Activated CD4-positive, alpha-beta T cell treated with anti-CD3 and anti-CD28 coated beads, Interleukin-2, amount 10 ng/mL, durations not matched to agents 7 days and 5 days (primary cell): Measurements from ENCODE around the gene SHB. TPM values are rescaled to one million over a fixed set of nuclear protein-coding genes. Genes with fewer than 3 reads are reported as not detected.
"Not testable (repeated sequence)": the region's sequence is repeated elsewhere in the genome, so short reads cannot be mapped to it uniquely, and the experiment has no call there.

Source experiments
- CTCF ChIA-PET: fragments of 350-600 bp; sonication (Branson Sonifier 250); formaldehyde crosslinking; loops from one replicate; lab custom pipeline; 2021; ENCODE audit warnings: antibody characterized with exemption; lab: Charles Lee
- POLR2A ChIA-PET: fragments of 350-600 bp; sonication (Branson Sonifier 250); formaldehyde crosslinking; loops from one replicate; lab custom pipeline; 2021; ENCODE audit warnings: antibody characterized with exemption; lab: Charles Lee
- DNase-seq: peaks from one replicate; pipeline ENCODE4 v3.0.0-alpha.2; 2020
- H3K27ac Mint-ChIP-seq: one replicate; pipeline ENCODE4 v1.8.0; 2021; ENCODE audit warnings: mild to moderate bottlenecking, moderate library complexity, mixed read lengths
- H3K27me3 Mint-ChIP-seq: one replicate; pipeline ENCODE4 v1.8.0; 2021; ENCODE audit warnings: mixed read lengths
- H3K36me3 Mint-ChIP-seq: one replicate; pipeline ENCODE4 v1.8.0; 2021; ENCODE audit warnings: low read depth, mixed read lengths
- H3K4me1 Mint-ChIP-seq: one replicate; pipeline ENCODE4 v1.8.0; 2021; ENCODE audit warnings: mixed read lengths
- H3K4me3 Mint-ChIP-seq: one replicate; pipeline ENCODE4 v1.8.0; 2021; ENCODE audit warnings: mild to moderate bottlenecking, moderate library complexity, mixed read lengths
- H3K9me3 Mint-ChIP-seq: one replicate; pipeline ENCODE4 v1.8.0; 2021; ENCODE audit warnings: mixed read lengths
- total RNA-seq, 2 experiments: library from RNA; stranded (reverse); gene quantifications; one replicate each; pipeline ENCODE4 v1.2.3, GENCODE V29; 2021

SHB gene
- total RNA-seq, 2 experiments from 2014 or later = not detected

DNA sequence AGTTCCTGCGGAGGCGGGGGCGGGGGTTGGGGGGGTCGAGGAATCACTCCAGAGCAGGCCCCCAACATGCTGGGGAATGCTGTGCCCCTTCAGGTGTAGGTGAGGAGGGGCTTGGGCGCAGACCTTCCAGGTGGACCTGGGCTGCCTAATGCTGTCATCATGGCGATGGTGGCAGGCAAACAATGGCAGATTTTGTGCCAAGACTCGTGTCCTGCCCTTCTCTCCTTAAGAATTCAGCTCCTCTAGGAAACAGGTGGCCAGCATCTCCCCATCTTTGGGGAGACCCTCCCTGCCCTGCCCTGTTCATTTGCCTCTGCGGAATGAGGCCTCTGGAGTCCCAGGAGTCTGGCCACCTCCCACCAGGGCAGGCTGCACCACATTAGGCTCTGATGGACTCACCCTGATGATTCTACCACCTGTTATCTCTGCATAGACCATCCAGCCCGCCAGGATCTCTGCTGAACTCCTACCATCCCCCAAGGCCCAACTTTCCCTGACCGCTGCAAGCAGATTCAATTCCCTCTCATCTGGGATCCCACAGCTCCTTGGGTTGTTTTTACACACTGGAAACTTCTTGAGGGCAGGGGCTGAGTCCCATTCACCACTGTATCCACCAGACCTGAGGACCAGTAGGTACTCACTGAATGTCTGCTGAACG, 154.2 kb downstream of the SHB start:
- no peaks in the 10 kb centered on the region for H3K27me3 Mint-ChIP-seq
- no peak overlapping the region for H3K27ac Mint-ChIP-seq
- no peaks in the 10 kb centered on the region for H3K36me3 Mint-ChIP-seq
- no peaks in the 10 kb centered on the region for H3K9me3 Mint-ChIP-seq
- no peaks in the 10 kb centered on the region for H3K4me1 Mint-ChIP-seq
- no peak for DNase-seq
- H3K4me3 Mint-ChIP-seq = no peak overlapping the region
- ChIA-PET CTCF (interaction anchor here (1.0 to 1.7 kb wide), 4 partner anchors 10 to 245 kb away, joined by 3 to 7 read pairs (median 4); no protein-coding TSS in a partner anchor), POLR2A (interaction anchor here (0.7 kb wide), 1 partner anchor 28 kb away, joined by 4 read pairs; no protein-coding TSS in a partner anchor)

DNA sequence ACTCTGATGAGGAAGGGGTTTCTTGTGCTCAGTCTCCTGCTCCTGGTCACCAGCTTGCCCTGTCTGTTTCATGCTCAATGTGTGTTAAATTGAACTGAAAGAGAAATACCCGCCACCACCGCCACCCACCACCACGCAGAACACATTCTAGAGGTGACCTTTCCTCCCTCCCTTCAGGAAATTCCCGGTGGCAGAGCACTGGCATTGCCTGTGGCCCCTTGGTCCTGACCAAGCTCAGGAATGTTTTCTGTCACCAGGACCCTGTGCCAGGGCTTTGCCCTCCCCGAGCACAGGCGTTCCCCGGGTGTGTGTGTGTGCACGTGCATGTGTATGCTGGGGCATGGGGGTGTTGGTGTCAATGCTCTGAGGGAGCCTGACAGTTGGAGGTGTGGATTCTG, 154.9 kb downstream of the SHB start:
- Mint-ChIP-seq H3K4me3 (no peak overlapping the region), H3K27me3 (no peaks in the 10 kb centered on the region), H3K36me3 (no peaks in the 10 kb centered on the region), H3K4me1 (no peaks in the 10 kb centered on the region), H3K9me3 (no peaks in the 10 kb centered on the region), H3K27ac (no peak overlapping the region)
- CTCF ChIA-PET = interaction anchor here (0.7 to 1.8 kb wide), 19 partner anchors 8 to 498 kb away, joined by 3 to 11 read pairs (median 4); partner anchors contain the start of genes ALDH1B1 and SHB
- POLR2A ChIA-PET = interaction anchor here (0.6 kb wide), 1 partner anchor 261 kb away, joined by 3 read pairs; no protein-coding TSS in a partner anchor
- DNase-seq = no peak

DNA sequence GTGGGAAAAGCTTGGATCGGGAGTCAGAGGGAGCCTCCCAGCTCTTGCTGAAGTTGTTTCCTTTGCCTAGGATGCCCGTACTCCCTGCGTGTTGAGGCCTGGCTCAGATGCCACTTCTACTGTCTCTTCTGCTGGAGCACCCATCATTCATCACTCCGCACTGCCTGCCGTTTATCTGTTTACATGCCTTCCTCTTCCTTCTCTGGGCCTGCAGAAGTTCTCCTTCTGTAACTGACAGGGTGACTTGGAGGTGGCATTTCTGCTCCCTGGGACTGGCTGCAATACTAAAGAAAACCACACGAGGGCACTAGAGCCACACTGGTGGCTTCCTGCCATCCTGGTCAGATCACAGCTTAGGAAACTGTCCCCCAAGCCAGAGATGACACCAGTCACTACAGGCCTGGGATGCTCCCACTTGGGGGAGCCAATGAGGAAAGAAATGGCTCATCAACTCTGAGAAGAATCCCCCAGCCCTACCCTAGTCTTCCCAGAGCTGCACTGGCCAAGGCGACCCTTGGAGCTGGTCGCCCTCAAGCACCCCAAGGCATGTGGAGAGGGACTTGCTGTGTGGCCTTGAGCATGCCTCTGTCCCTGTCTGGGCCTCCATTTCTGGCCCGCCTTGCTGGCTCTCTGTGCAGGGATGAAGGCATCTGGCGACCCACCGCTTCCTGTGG, 155.4 kb downstream of the SHB start:
- POLR2A ChIA-PET = interaction anchor here (0.6 kb wide), 1 partner anchor 261 kb away, joined by 3 read pairs; no protein-coding TSS in a partner anchor
- H3K27me3 Mint-ChIP-seq = no peaks in the 10 kb centered on the region
- DNase-seq = peak; percentile 82
- no peaks in the 10 kb centered on the region for H3K9me3 Mint-ChIP-seq
- CTCF ChIA-PET = interaction anchor here (0.7 to 1.8 kb wide), 19 partner anchors 8 to 498 kb away, joined by 3 to 11 read pairs (median 4); partner anchors contain the start of genes ALDH1B1 and SHB
- no peak overlapping the region for H3K27ac Mint-ChIP-seq
- no peaks in the 10 kb centered on the region for H3K4me1 Mint-ChIP-seq
- no peaks in the 10 kb centered on the region for H3K36me3 Mint-ChIP-seq
- H3K4me3 Mint-ChIP-seq = no peak overlapping the region

DNA sequence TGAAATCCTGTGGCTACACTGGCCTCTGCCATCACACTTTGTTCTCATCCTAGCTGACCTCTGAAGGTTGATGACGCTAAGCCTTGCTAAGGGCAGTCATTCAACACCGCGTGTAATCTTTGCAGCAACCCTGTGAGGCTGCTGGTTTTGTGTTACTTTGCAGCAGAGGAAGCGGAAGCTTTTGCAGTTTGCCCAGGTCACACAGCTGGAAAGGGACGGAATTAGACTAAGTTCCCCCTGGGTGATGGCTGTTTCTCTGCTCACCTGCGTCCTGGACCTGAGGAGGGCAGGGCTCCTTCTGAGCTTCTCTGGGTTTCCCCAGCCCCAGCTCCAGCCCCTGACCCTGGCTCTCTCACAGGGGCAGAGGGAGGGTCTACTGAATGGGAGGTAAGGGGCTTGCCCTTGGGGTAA, 157.8 kb downstream of the SHB start:
- H3K4me1 Mint-ChIP-seq = peaks cover 2% of the 10 kb centered on the region
- peaks cover under 1% of the 10 kb centered on the region for H3K27me3 Mint-ChIP-seq
- no peak overlapping the region for H3K27ac Mint-ChIP-seq
- CTCF ChIA-PET = no interaction called here
- POLR2A ChIA-PET = no interaction called here
- no peak for DNase-seq
- no peaks in the 10 kb centered on the region for H3K36me3 Mint-ChIP-seq
- no peaks in the 10 kb centered on the region for H3K9me3 Mint-ChIP-seq
- no peak overlapping the region for H3K4me3 Mint-ChIP-seq

DNA sequence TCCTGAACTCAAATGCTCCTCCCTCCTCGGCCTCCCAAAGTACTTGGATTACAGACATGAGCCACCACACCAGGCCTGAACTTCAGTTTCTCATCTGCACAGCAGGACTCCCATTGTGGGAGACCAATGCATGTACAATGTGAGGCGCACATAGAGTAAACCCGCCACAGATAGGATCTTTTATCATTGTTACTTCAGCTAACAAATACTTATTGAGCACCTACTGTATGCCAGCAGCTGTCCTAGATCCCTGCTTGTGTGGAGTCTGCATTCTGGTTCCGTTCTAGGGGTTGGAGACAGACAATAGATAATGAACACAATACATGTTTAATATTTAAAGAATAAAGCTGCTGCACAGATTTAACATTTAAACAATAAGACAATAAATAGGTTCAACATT, 158.8 kb downstream of the SHB start:
- peaks cover 2% of the 10 kb centered on the region for H3K4me1 Mint-ChIP-seq
- no peak overlapping the region for H3K4me3 Mint-ChIP-seq
- no peak overlapping the region for H3K27ac Mint-ChIP-seq
- CTCF ChIA-PET = interaction anchor here (0.6 kb wide), 1 partner anchor 79 kb away, joined by 3 read pairs; no protein-coding TSS in a partner anchor
- no peaks in the 10 kb centered on the region for H3K36me3 Mint-ChIP-seq
- H3K9me3 Mint-ChIP-seq = no peaks in the 10 kb centered on the region
- H3K27me3 Mint-ChIP-seq = peaks cover 2% of the 10 kb centered on the region
- POLR2A ChIA-PET = no interaction called here
- DNase-seq = no peak

DNA sequence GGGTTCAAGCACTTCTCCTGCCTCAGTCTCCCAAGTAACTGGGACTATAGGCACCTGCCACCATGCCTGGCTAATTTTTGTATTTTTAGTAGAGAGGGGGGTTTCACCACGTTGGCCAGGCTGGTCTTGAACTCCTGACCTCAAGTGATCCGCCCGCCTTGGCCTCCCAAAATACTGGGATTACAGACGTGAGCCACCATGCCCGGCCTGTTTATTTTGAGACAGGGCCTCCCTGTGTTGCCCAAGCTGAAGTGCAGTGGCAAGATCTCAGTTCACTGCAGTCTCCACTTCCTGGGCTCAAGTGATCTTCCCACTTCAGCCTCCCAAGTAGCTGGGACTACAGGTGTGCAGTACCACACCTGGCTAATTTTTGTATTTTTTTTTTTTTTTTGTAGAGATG, 159.2 kb downstream of the SHB start:
- H3K4me1 Mint-ChIP-seq, H3K9me3 Mint-ChIP-seq, H3K27ac Mint-ChIP-seq, DNase-seq, H3K36me3 Mint-ChIP-seq, H3K4me3 Mint-ChIP-seq, H3K27me3 Mint-ChIP-seq, POLR2A ChIA-PET: not testable (repeated sequence)
- CTCF ChIA-PET = interaction anchor here (0.6 to 1.7 kb wide), 2 partner anchors 8 to 79 kb away, joined by 3 to 4 read pairs; no protein-coding TSS in a partner anchor

DNA sequence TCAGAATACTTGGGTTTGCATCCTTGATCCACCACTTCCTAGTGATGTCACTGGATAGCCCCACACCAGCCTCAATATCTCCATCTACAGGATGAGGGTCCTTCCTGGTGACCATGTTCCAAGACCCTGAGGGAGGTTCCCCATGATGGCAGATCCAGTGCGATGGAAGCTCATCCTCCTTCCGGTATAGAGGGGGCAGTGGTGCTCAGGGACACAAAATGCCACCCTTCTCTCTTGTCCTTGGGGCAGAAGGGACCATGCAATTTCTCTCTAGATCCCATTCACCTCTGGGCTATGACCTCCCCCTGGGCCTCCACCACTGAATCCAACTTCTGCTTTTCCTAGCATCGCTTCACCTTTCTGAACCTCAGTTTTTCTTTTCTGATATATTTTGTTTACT, 159.7 kb downstream of the SHB start:
- Mint-ChIP-seq H3K4me1 (peaks cover 7% of the 10 kb centered on the region), H3K4me3 (no peak overlapping the region), H3K36me3 (no peaks in the 10 kb centered on the region), H3K27ac (no peak overlapping the region), H3K27me3 (peaks cover 2% of the 10 kb centered on the region), H3K9me3 (no peaks in the 10 kb centered on the region)
- CTCF ChIA-PET = interaction anchor here (0.6 to 1.7 kb wide), 2 partner anchors 9 to 80 kb away, joined by 3 to 4 read pairs; no protein-coding TSS in a partner anchor
- POLR2A ChIA-PET = no interaction called here
- DNase-seq = no peak

DNA sequence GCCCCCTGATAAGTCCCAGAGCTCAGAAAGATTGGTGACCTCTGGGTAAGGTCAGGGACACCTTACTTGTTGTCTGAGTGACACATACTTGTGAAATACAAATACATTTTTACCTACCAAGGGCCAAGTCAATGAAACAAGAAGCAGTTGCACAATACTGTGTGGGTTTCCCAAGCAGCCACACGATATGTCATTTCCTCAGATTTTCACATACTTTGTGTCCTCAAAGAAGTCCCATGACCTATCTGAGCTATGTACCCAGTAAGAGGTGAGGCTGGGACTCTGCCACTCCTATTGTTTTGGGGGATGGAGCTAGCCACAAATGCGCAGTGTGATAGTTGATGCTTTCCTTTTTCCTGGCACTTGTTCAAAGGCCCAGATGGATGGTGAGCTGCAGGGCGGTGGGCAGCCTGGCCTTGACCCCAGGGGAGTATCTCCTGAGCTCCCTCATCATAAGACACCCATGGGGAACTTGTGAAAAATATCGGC, 160.3 kb downstream of the SHB start:
- ChIA-PET POLR2A (no interaction called here), CTCF (interaction anchor here (1.0 to 1.7 kb wide), 2 partner anchors 10 to 12 kb away, joined by 3 to 4 read pairs; no protein-coding TSS in a partner anchor)
- no peaks in the 10 kb centered on the region for H3K36me3 Mint-ChIP-seq
- no peak overlapping the region for H3K4me3 Mint-ChIP-seq
- H3K9me3 Mint-ChIP-seq = no peaks in the 10 kb centered on the region
- H3K4me1 Mint-ChIP-seq = peaks cover 8% of the 10 kb centered on the region
- H3K27me3 Mint-ChIP-seq = peaks cover 2% of the 10 kb centered on the region
- H3K27ac Mint-ChIP-seq = no peak overlapping the region
- no peak for DNase-seq

DNA sequence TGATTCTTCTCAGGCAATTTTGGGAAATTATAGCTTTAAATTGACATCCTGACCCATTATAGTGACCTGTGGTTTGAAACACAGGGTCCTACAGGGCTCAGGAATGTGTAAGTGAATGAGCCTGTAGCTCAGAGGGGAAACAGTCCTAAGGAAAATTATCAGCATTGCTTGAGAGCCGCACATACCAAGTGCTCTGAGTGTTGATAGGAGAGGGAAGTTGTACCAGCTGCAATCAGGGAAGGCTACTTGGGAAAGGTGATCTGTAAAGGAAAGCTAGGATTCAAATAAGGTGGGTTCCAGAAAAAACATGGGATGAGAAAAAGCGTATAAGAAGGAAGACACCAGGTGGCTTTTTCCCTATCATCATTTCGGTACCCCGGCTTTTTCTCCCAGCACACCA, 160.7 kb downstream of the SHB start:
- ChIA-PET POLR2A (no interaction called here), CTCF (interaction anchor here (1.0 to 1.7 kb wide), 2 partner anchors 10 to 13 kb away, joined by 3 to 4 read pairs; no protein-coding TSS in a partner anchor)
- Mint-ChIP-seq H3K27ac (no peak overlapping the region), H3K4me1 (peaks cover 8% of the 10 kb centered on the region), H3K27me3 (peaks cover 2% of the 10 kb centered on the region), H3K36me3 (no peaks in the 10 kb centered on the region), H3K9me3 (no peaks in the 10 kb centered on the region), H3K4me3 (no peak overlapping the region)
- no peak for DNase-seq

DNA sequence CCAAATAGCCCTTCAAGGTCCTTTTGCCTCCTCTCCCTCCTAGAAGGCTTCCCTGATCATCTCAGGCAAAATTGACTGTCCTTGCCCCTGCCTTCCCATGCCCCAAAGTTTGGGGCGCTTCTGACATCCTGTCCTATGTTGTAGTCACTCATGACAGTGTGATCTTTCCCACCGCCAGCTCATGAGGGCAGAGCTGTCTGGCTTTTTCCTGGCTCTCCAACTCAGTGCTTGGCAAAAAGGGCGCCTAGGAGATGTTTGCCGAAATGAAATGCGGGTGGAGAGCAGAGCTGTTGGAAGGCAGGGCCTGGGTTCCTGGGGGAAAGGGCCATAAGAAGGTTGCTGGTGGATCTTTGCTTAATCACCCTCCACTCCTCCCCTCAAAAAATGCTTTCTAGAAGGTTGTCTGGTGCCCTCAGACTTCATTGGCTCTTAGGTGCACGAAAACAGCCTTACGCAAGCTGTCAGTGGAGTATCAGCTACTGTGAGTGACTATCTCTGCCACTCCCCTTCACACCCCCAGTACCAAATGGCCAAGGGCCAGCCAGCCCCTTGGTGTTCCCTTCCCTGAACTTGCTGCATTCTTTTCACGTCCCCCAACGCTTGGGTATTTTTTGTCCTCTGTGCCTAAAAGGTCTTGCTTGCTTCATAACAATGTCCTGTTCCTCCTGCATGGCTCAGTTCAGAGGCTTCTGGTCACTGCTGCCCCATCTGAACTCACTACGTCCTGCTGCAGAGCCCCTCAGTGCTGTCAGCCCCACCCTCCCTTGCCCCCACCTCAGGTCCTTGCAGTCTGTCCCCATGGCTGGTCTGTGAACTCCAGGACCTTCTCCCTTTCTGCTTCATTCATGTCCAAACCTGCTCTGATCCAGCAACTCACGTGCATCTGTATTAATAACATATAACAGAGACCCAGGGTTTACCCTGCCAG, 162.5 kb downstream of the SHB start:
- H3K36me3 Mint-ChIP-seq = no peaks in the 10 kb centered on the region
- H3K9me3 Mint-ChIP-seq = no peaks in the 10 kb centered on the region
- H3K27me3 Mint-ChIP-seq = peaks cover 2% of the 10 kb centered on the region
- CTCF ChIA-PET = no interaction called here
- H3K4me1 Mint-ChIP-seq = peaks cover 21% of the 10 kb centered on the region
- POLR2A ChIA-PET = no interaction called here
- no peak for DNase-seq
- no peak overlapping the region for H3K4me3 Mint-ChIP-seq
- H3K27ac Mint-ChIP-seq = peak overlapping the region; percentile 63

DNA sequence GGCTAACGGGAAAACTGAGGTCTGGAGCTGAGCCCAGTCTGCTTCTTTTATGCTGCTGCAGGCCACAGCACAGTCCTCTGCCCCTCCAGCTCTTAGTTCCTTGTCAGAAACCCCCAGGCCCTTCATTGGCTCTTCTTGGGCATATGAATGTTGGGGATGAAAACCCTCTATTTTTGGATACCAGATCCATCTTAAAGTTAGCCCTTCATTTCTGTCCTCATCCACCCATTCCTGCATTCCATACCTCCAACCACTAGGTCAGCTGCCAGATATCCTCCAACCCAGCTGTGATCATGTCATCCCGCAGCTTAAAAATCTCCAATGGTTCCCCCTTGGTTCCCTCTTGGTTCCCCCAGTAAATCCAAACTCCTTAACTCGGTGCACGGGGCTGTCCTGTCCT, 163.3 kb downstream of the SHB start:
- Mint-ChIP-seq H3K9me3 (no peaks in the 10 kb centered on the region), H3K4me1 (peaks cover 22% of the 10 kb centered on the region), H3K27ac (peak overlapping the region; percentile 63), H3K4me3 (no peak overlapping the region), H3K27me3 (peaks cover 2% of the 10 kb centered on the region), H3K36me3 (peaks cover under 1% of the 10 kb centered on the region)
- no peak for DNase-seq
- ChIA-PET CTCF (no interaction called here), POLR2A (interaction anchor here (0.7 kb wide), 1 partner anchor 433 kb away, joined by 4 read pairs; no protein-coding TSS in a partner anchor)

DNA sequence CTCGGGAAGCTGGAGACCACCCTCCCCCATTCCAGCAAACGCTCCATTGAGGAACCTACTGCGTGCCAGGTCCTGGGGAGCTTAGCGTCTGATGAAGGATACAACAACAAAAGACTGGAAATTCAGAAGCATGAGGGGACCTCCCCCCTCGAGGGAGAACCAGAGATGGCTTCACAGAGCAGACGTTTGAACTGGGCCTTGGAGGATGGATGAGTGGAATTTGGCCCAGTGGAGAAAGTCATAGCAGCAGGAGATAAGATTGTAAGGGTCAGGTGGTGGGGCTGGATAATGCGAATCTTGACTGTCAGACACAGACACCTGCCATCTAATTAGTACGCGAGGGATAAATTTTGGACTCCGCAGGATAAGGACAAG, 163.9 kb downstream of the SHB start:
- Mint-ChIP-seq H3K27me3 (peaks cover 2% of the 10 kb centered on the region), H3K9me3 (no peaks in the 10 kb centered on the region), H3K27ac (no peak overlapping the region), H3K4me3 (peak overlapping the region; percentile 89), H3K4me1 (peaks cover 24% of the 10 kb centered on the region), H3K36me3 (peaks cover 3% of the 10 kb centered on the region)
- DNase-seq = no peak
- ChIA-PET POLR2A (interaction anchor here (0.7 kb wide), 1 partner anchor 433 kb away, joined by 4 read pairs; no protein-coding TSS in a partner anchor), CTCF (interaction anchor here (1.1 to 1.3 kb wide), 2 partner anchors 9 to 164 kb away, joined by 3 to 7 read pairs; partner anchors contain the start of gene SHB)
